Measurements from ENCODE around the gene CYP2C19.
"Not testable (repeated sequence)": the region's sequence is repeated elsewhere in the genome, so short reads cannot be mapped to it uniquely, and the experiment has no call there.

The CYP2C19 gene

GRCh38 chr10:94889123-94889522 is 126.6 kb downstream of the CYP2C19 start:
- no peak for DNase-seq

DNA sequence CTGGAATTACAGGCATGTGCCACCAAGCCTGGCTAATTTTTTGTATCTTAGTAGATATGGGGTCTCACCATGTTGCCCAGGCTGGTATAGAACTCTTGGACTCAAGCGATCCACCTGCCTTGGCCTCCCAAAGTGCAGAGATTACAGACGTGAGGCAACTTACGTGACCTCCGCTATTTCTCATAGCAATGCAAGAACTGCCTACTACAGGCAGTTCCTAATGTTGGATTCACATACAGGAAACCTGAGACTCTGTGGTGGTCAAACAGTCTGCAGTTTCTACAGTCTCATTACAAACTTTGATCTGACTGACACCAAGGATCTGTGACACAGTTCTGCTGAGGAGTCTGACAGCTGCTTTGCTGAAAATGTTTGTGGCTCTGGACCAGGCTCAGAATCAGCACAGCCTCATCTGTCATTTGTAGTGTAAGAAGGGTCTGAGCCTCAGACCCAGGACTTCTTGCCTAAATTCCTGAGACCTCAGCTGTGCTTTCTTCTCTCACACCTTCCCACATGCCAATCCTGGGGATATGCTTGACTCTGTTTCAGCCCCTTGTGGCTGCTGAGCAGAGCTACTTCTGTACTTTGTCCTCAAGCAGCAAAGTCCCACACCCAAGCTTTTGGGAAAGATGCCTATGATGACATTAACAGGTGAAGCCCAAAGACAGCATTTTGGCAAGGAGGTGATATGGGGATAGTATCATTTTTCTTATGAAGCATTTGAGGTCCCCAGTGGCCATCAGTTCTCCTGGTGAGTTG is 128.0 kb downstream of the CYP2C19 start:
- no peak for DNase-seq

- not testable (repeated sequence) for DNase-seq
These were observed 135.9 kb downstream of the CYP2C19 start for GRCh38 chr10:94898414-94898813.

- no peak for DNase-seq
These were observed 139.6 kb downstream of the CYP2C19 start for GRCh38 chr10:94902080-94902479.

DNA sequence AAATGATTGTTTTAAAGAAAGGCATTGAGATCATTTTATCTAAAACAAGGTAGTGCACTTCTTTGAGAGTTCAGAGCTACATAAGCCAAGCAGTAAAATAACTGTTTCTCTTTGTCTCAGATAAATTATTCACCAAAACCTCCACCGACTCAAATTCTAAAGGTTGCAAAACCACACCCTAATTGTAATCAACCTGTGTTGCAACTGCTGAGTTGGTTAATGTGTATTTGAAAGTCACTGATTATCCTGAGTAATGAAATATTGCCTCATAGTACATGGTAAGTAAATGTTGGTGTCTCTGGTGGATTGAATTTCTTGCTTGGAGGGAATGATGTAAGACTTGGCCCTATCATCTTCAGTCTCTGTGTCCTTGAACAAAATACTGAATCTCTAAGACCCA is 140.1 kb downstream of the CYP2C19 start:
- no peak for DNase-seq
